Measurements from ENCODE around the gene TMEM151B.

TMEM151B gene

DNA sequence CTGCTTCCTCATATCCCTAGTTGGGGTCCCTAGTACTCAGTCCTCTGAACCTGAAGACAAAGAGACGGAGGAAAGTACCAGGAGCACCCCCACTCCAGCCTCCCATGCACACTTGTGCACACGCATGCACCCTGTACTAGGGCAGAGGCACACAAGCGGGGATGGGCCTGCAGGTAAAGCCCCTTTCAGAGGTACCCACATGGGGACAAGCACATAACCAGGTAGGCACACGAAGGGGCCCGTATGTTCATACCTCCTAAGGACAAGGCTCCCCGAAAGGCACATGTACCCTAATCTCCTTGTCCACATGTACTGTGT, 1.1 kb downstream of the TMEM151B start:
- H3K27ac ChIP-seq (ENCODE audit: poor library complexity, severe bottlenecking), result no peak overlapping the region
- H3K4me3 ChIP-seq (ENCODE audit: severe bottlenecking), result no peak overlapping the region
- TF ChIP-seq, protein P1, sequence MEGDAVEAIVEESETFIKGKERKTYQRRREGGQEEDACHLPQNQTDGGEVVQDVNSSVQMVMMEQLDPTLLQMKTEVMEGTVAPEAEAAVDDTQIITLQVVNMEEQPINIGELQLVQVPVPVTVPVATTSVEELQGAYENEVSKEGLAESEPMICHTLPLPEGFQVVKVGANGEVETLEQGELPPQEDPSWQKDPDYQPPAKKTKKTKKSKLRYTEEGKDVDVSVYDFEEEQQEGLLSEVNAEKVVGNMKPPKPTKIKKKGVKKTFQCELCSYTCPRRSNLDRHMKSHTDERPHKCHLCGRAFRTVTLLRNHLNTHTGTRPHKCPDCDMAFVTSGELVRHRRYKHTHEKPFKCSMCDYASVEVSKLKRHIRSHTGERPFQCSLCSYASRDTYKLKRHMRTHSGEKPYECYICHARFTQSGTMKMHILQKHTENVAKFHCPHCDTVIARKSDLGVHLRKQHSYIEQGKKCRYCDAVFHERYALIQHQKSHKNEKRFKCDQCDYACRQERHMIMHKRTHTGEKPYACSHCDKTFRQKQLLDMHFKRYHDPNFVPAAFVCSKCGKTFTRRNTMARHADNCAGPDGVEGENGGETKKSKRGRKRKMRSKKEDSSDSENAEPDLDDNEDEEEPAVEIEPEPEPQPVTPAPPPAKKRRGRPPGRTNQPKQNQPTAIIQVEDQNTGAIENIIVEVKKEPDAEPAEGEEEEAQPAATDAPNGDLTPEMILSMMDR (IDR thresholded peaks at IDR 0.05; ENCODE audit: poor library complexity, severe bottlenecking), result no peak
- H3K36me3 ChIP-seq (ENCODE audit: low read depth), result no peaks in the 10 kb centered on the region
- no peaks in the 10 kb centered on the region for H3K9me3 ChIP-seq (ENCODE audit: severe bottlenecking)
- no peaks in the 10 kb centered on the region for H3K4me1 ChIP-seq (ENCODE audit: insufficient read depth, poor library complexity, severe bottlenecking)
- DNase-seq (ENCODE audit: low spot score) (no peak), ATAC-seq (ENCODE audit: low read depth) (no peak)
- peaks cover 34% of the 10 kb centered on the region for H3K27me3 ChIP-seq (ENCODE audit: insufficient read depth, poor library complexity, severe bottlenecking)

DNA sequence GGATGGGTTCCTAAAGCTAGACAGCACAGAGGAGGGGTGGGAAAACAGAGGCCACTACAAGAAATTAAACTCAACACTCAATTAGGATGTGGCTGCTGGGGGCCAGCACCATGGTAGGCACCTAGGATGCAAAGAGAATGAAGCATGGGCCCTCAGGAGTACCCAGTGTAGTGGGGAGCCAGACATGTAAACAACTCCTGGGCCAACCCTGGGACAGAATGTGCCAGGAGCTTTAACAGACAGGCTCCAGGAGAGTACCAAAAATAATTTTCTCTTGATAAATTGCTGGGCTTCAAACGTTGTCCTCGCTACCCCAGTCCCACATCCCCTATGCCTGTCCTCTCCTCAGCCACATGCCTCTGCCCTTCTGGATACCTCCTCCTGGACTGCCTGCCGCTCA, 1.7 kb downstream of the TMEM151B start:
- Histone ChIP-seq H3K4me1 (ENCODE audit: insufficient read depth, poor library complexity, severe bottlenecking) (no peaks in the 10 kb centered on the region), H3K27ac (ENCODE audit: poor library complexity, severe bottlenecking) (no peak overlapping the region), H3K4me3 (ENCODE audit: severe bottlenecking) (no peak overlapping the region), H3K36me3 (ENCODE audit: low read depth) (no peaks in the 10 kb centered on the region), H3K9me3 (ENCODE audit: severe bottlenecking) (no peaks in the 10 kb centered on the region), H3K27me3 (ENCODE audit: insufficient read depth, poor library complexity, severe bottlenecking) (peaks cover 40% of the 10 kb centered on the region)
- TF ChIP-seq, protein P1 (IDR thresholded peaks at IDR 0.05; ENCODE audit: poor library complexity, severe bottlenecking), result no peak
- no peak for DNase-seq (ENCODE audit: low spot score)
- no peak for ATAC-seq (ENCODE audit: low read depth)

- no peak overlapping the region for H3K27ac ChIP-seq (ENCODE audit: poor library complexity, severe bottlenecking)
- TF ChIP-seq, protein P1 (IDR thresholded peaks at IDR 0.05; ENCODE audit: poor library complexity, severe bottlenecking), result no peak
- no peak overlapping the region for H3K4me3 ChIP-seq (ENCODE audit: severe bottlenecking)
- no peaks in the 10 kb centered on the region for H3K9me3 ChIP-seq (ENCODE audit: severe bottlenecking)
- no peaks in the 10 kb centered on the region for H3K36me3 ChIP-seq (ENCODE audit: low read depth)
- no peaks in the 10 kb centered on the region for H3K4me1 ChIP-seq (ENCODE audit: insufficient read depth, poor library complexity, severe bottlenecking)
- DNase-seq (ENCODE audit: low spot score) (no peak), ATAC-seq (ENCODE audit: low read depth) (no peak)
- peaks cover 43% of the 10 kb centered on the region for H3K27me3 ChIP-seq (ENCODE audit: insufficient read depth, poor library complexity, severe bottlenecking)
Measured at GRCh38 chr6:44272529-44272928, 2.3 kb downstream of the TMEM151B start.

DNA sequence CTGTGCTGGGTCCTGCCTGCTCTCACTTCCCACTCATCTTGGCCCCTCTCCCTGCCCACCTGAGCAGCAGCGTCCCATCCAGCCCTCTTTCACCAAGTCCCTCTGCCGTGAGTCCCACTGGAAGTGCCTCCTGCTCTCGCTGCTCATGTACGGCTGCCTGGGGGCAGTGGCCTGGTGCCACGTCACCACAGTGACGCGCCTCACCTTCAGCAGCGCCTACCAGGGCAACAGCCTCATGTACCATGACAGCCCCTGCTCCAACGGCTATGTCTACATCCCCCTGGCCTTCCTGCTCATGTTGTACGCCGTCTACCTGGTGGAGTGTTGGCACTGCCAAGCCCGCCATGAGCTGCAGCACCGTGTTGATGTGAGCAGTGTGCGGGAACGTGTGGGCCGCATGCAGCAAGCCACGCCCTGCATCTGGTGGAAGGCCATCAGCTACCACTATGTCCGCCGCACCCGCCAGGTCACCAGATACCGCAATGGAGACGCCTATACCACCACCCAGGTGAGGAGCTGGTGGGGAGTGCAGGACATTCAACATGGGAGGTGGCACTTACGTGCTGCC, 2.8 kb downstream of the TMEM151B start:
- Histone ChIP-seq H3K27ac (ENCODE audit: poor library complexity, severe bottlenecking) (no peak overlapping the region), H3K9me3 (ENCODE audit: severe bottlenecking) (no peaks in the 10 kb centered on the region), H3K27me3 (ENCODE audit: insufficient read depth, poor library complexity, severe bottlenecking) (peaks cover 43% of the 10 kb centered on the region), H3K4me3 (ENCODE audit: severe bottlenecking) (no peak overlapping the region), H3K4me1 (ENCODE audit: insufficient read depth, poor library complexity, severe bottlenecking) (no peaks in the 10 kb centered on the region), H3K36me3 (ENCODE audit: low read depth) (no peaks in the 10 kb centered on the region)
- DNase-seq (ENCODE audit: low spot score) (no peak), ATAC-seq (ENCODE audit: low read depth) (no peak)
- TF ChIP-seq, protein P1 (IDR thresholded peaks at IDR 0.05; ENCODE audit: poor library complexity, severe bottlenecking), result no peak

- DNase-seq (ENCODE audit: low spot score) (no peak), ATAC-seq (ENCODE audit: low read depth) (no peak)
- TF ChIP-seq, protein P1 (IDR thresholded peaks at IDR 0.05; ENCODE audit: poor library complexity, severe bottlenecking), result no peak
- no peaks in the 10 kb centered on the region for H3K4me1 ChIP-seq (ENCODE audit: insufficient read depth, poor library complexity, severe bottlenecking)
- no peak overlapping the region for H3K4me3 ChIP-seq (ENCODE audit: severe bottlenecking)
- no peaks in the 10 kb centered on the region for H3K9me3 ChIP-seq (ENCODE audit: severe bottlenecking)
- no peaks in the 10 kb centered on the region for H3K36me3 ChIP-seq (ENCODE audit: low read depth)
- H3K27ac ChIP-seq (ENCODE audit: poor library complexity, severe bottlenecking), result no peak overlapping the region
- H3K27me3 ChIP-seq (ENCODE audit: insufficient read depth, poor library complexity, severe bottlenecking), result peaks cover 43% of the 10 kb centered on the region
Measured at GRCh38 chr6:44273617-44274016, 3.4 kb downstream of the TMEM151B start.
